SK-N-MC (cell line): ENCODE measurements around the gene PRKD3.

ENCODE experiments used
- EZH2 ChIP-seq: fragments of 200-600 bp; sonication (generic); IDR thresholded peaks from one replicate; pipeline ENCODE4 v1.6.1; 2017; ENCODE audit warnings: antibody characterized with exemption
- POLR2AphosphoS5 ChIP-seq: IDR thresholded peaks from 2 replicates; pipeline ENCODE4 v1.6.1; 2012; ENCODE audit warnings: mild to moderate bottlenecking, low read depth, low read length, borderline replicate concordance

DNA sequence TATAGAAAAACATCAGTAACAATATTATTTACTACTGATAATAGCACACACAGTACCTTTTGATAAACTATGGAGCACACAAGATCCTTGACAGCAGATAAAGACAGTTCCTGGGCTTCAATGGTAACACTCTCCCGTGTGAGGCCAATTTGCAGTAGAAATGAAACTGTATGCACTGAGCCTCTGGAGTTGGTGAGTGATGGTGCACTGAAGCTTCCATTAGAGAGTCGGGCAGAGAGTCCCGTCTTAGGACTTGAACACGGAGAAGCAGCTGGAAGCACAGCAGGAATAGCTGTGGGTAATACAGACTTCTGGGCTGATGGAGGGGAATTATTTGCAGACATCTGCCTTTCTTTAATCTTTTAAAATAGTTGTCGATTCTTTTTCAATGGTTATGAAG, 8.5 kb downstream of the PRKD3 start:
- TF ChIP-seq POLR2AphosphoS5, result no peak
- TF ChIP-seq EZH2, result no peak
